Vagina (tissue), 2 donors: ENCODE measurements around the gene TBCD. TPM values are rescaled to one million over a fixed set of nuclear protein-coding genes. Genes with fewer than 3 reads are reported as not detected.

ENCODE experiments used
- DNase-seq, 2 donors: peaks; one replicate each; pipeline ENCODE4 v3.0.0-alpha.2; 2017; ENCODE audit errors: extremely low spot score in 2 of 2
- H3K27ac ChIP-seq: fragments of 200-600 bp; sonication (generic); one replicate; pipeline ENCODE4 v1.5.1; 2019
- H3K27me3 ChIP-seq: fragments of 200-600 bp; sonication (generic); one replicate; pipeline ENCODE4 v1.5.1; 2019
- H3K36me3 ChIP-seq, 2 donors: fragments of 200-600 bp; sonication (generic); one replicate each; pipeline ENCODE4 v1.5.1; 2017 to 2019
- H3K4me1 ChIP-seq: fragments of 200-600 bp; sonication (generic); one replicate; pipeline ENCODE4 v1.5.1; 2019
- H3K4me3 ChIP-seq, 2 donors: fragments of 200-600 bp; sonication (generic); 1 replicate in 1 of 2; 2 replicates in 1 of 2; pipeline ENCODE4 v1.5.1; 2016 to 2019
- H3K9me3 ChIP-seq: fragments of 200-600 bp; sonication (generic); one replicate; pipeline ENCODE4 v1.5.1; 2019
- POLR2A ChIP-seq, 2 donors: fragments of 450-650 bp; IDR thresholded peaks; one replicate each; pipeline ENCODE4 v1.6.1; 2017; ENCODE audit warnings: antibody characterized with exemption in 2 of 2, mild to moderate bottlenecking in 2 of 2, moderate library complexity in 2 of 2
- POLR2AphosphoS5 ChIP-seq, 2 donors: sonication (generic); formaldehyde crosslinking; IDR thresholded peaks; one replicate each; pipeline ENCODE4 v1.9.0; 2017; ENCODE audit warnings: antibody characterized with exemption in 2 of 2, mild to moderate bottlenecking in 2 of 2, low read depth in 1 of 2; ENCODE audit not compliant: insufficient read depth in 1 of 2
- intact Hi-C: fragments of 100-400 bp; cut with DNase I; formaldehyde crosslinking; loops from one replicate; pipeline ENCODE4 v1.15.1; 2023
- total RNA-seq: library from RNA; depleted of rRNA; stranded (reverse); fragments of >200 nt; gene quantifications from one replicate; pipeline ENCODE4 v1.2.3, GENCODE V29; 2016
- TF ChIP-seq, protein P1 (sequence below), 3 experiments: fragments of 450-650 bp in 2 of 3; fragments of 200-600 bp in 1 of 3; sonication (generic) in 1 of 3; IDR thresholded peaks; one replicate each; pipeline ENCODE4 v1.5.1; 2017 to 2019; ENCODE audit warnings: antibody characterized with exemption in 3 of 3, mild to moderate bottlenecking in 2 of 3, moderate library complexity in 2 of 3

TBCD gene
- total RNA-seq, 1 donor from 2014 or later: 79.3 TPM

DNA sequence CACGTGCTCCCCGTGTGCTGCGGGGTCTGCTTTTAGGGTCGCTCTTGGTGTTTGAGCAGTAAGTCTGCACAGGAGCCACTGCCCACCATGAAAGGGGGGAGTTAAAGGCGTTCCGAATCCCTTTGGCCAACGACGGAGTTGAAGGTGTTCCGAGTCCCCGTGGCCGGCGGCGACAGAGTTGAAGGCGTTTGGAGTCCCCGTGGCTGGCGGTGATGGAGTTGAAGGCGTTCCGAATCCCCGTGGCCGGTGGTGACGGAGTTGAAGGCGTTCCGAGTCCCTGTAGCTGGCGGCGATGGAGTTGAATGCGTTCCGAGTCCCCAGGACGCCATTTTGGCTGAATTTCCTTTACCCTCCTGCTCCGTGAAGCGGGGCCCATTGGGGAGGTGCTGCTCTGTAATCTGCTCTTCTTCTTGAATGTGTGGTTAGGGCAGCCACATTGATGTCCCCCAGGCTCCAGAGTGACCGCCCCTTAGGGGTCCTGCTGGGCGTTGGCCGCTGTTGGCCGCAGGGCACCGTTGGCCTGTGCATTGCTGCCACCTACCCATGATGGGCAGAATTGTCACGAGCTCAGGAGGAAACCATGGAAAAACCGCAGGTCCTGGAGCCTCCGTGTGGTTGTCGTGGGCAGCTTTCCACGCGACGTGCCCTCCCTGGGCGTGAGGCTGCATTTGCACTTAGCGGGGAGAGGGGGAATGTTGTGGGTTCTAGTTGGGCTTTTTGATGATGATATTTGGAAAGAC is 161.6 kb downstream of the TBCD start:
- H3K9me3 ChIP-seq: no peaks in the 10 kb centered on the region
- H3K36me3 ChIP-seq: peaks cover 0 to 7% of the 10 kb centered on the region in 2 donors
- no peak for DNase-seq
- TF ChIP-seq, protein P1, sequence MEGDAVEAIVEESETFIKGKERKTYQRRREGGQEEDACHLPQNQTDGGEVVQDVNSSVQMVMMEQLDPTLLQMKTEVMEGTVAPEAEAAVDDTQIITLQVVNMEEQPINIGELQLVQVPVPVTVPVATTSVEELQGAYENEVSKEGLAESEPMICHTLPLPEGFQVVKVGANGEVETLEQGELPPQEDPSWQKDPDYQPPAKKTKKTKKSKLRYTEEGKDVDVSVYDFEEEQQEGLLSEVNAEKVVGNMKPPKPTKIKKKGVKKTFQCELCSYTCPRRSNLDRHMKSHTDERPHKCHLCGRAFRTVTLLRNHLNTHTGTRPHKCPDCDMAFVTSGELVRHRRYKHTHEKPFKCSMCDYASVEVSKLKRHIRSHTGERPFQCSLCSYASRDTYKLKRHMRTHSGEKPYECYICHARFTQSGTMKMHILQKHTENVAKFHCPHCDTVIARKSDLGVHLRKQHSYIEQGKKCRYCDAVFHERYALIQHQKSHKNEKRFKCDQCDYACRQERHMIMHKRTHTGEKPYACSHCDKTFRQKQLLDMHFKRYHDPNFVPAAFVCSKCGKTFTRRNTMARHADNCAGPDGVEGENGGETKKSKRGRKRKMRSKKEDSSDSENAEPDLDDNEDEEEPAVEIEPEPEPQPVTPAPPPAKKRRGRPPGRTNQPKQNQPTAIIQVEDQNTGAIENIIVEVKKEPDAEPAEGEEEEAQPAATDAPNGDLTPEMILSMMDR (IDR thresholded peaks at IDR 0.05): no peak
- TF ChIP-seq POLR2A (IDR thresholded peaks at IDR 0.05) (no peak), POLR2AphosphoS5 (IDR thresholded peaks at IDR 0.05; ENCODE audit: insufficient read depth in 1 of 2, low read depth in 1 of 2) (no peak)
- H3K4me1 ChIP-seq: peaks cover 10% of the 10 kb centered on the region
- H3K27ac ChIP-seq: no peak overlapping the region
- H3K4me3 ChIP-seq: no peak overlapping the region
- intact Hi-C loops: loop anchor here (10.0 kb wide), 2 partner anchors 129 to 559 kb away; partner anchors contain the start of gene TEX19
- no peaks in the 10 kb centered on the region for H3K27me3 ChIP-seq

DNA sequence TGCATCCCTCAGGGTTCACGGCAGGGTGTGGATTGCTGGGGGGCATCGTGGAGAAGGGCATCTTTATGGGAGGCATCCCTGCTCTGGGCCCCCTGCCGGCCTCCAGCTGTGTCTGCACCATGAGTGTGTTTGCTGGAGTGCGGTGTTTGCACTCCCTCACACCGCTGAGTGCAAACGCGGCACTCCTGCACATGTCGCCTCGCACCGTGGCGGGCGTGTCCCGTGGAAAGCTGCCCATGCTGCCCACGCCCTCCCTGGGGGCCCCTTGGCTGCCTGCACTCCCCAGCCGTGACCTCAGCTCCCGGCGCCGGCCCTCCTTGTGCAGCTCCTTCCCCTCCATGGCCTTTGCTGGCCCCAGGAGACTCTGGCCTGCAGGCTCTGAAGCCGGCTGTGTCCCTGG is 162.5 kb downstream of the TBCD start:
- H3K9me3 ChIP-seq: no peaks in the 10 kb centered on the region
- H3K27ac ChIP-seq: no peak overlapping the region
- intact Hi-C loops: loop anchor here (10.0 kb wide), 2 partner anchors 130 to 560 kb away; partner anchors contain the start of gene TEX19
- TF ChIP-seq, protein P1 (IDR thresholded peaks at IDR 0.05): peak in 2 of 3 experiments; percentile 9 to 10
- no peak for TF ChIP-seq POLR2AphosphoS5 (IDR thresholded peaks at IDR 0.05; ENCODE audit: insufficient read depth in 1 of 2, low read depth in 1 of 2)
- no peak for TF ChIP-seq POLR2A (IDR thresholded peaks at IDR 0.05)
- no peaks in the 10 kb centered on the region for H3K27me3 ChIP-seq
- H3K4me1 ChIP-seq: peaks cover 9% of the 10 kb centered on the region
- H3K36me3 ChIP-seq: peaks cover 0 to 7% of the 10 kb centered on the region in 2 donors
- no peak overlapping the region for H3K4me3 ChIP-seq
- DNase-seq: no peak

DNA sequence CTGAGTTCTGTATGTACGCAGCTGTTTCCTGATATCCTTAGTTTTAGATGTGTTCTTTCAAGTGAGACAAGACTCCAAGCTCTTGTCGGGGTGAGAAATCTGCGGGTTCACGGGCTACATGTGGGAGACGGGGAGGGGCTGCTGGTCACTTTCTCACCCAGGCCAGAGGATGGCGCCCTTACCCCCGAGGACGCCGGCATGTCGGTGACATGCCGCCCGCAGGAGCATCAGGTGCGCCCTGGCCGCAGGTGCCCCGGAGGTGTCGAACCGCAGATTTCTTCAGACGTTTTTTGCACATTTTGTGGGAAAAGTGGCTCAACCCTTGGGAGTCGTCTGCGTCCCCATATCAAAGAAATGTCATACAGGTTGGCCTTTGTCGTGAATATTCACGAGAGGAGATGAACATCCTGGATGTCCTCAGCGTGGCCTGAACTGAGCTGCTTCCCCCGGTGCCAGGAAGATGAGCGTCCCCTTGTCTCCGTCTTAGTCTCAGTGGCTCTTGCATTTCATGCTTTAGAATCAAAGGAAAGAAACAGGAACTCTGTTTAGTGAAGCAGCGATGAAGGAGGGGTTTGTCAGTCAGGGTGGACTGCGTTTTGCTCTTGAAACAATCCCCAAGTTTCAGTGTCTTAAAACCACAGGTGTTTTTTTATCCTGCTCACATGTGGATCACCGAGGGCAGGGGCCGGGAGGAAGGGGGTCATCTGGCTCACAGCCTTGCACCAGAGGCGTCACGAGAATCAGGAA is 163.3 kb downstream of the TBCD start:
- intact Hi-C loops: loop anchor here (10.0 kb wide), 2 partner anchors 130 to 560 kb away; partner anchors contain the start of gene TEX19

DNA sequence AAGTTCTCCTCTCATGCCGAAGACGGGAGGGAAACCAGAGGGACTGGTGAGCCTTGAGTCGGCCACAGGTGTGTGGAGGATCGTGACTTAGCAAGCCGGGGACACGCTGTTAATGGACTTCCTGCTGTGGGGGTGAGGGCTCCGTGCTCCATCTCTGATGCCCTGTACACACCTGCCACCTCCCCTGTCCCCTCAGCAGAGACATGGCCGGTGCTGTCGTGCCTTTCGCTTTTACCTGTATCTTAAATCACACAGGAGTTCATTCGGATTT is 163.8 kb downstream of the TBCD start:
- DNase-seq: no peak
- no peaks in the 10 kb centered on the region for H3K4me1 ChIP-seq
- intact Hi-C loops: loop anchor here (10.0 kb wide), 2 partner anchors 131 to 561 kb away; partner anchors contain the start of gene TEX19
- peaks cover 0 to 7% of the 10 kb centered on the region in 2 donors for H3K36me3 ChIP-seq
- no peak overlapping the region for H3K4me3 ChIP-seq
- no peaks in the 10 kb centered on the region for H3K9me3 ChIP-seq
- no peaks in the 10 kb centered on the region for H3K27me3 ChIP-seq
- no peak overlapping the region for H3K27ac ChIP-seq
- TF ChIP-seq, protein P1 (IDR thresholded peaks at IDR 0.05): no peak
- TF ChIP-seq POLR2AphosphoS5 (IDR thresholded peaks at IDR 0.05; ENCODE audit: insufficient read depth in 1 of 2, low read depth in 1 of 2) (no peak), POLR2A (IDR thresholded peaks at IDR 0.05) (no peak)

More for the DNA sequence above, 163.3 kb downstream of the TBCD start:
- Histone ChIP-seq H3K4me1 (peaks cover under 1% of the 10 kb centered on the region), H3K36me3 (peaks cover 0 to 7% of the 10 kb centered on the region in 2 donors), H3K27me3 (no peaks in the 10 kb centered on the region), H3K27ac (no peak overlapping the region), H3K4me3 (no peak overlapping the region), H3K9me3 (no peaks in the 10 kb centered on the region)
- TF ChIP-seq POLR2A (IDR thresholded peaks at IDR 0.05): no peak
- TF ChIP-seq, protein P1 (IDR thresholded peaks at IDR 0.05): no peak
- no peak for TF ChIP-seq POLR2AphosphoS5 (IDR thresholded peaks at IDR 0.05; ENCODE audit: insufficient read depth in 1 of 2, low read depth in 1 of 2)
- no peak for DNase-seq
